GM12878 (cell line): ENCODE results near the gene RGCC.

Experiments
- HDGF ChIP-seq: fragments of 450-650 bp; IDR thresholded peaks from 2 replicates; pipeline ENCODE4 v1.6.1; 2016; ENCODE audit warnings: antibody characterized with exemption
- JUND ChIP-seq: IDR thresholded peaks from 2 replicates; pipeline ENCODE4 v1.6.1; 2012; ENCODE audit warnings: low read depth, mild to moderate bottlenecking, low read length, improper control_type of control experiment, moderate library complexity

- TF ChIP-seq HDGF, result no peak
- no peak for TF ChIP-seq JUND
Observed at GRCh38 chr13:41511827-41512226, 54.5 kb downstream of the RGCC start.
